ENCODE results near the gene AAMDC.
A peak's percentile ranks its signal among the peaks of the same experiment; 100 is the strongest.
"Not testable (repeated sequence)": the region's sequence is repeated elsewhere in the genome, so short reads cannot be mapped to it uniquely, and the experiment has no call there.

The AAMDC gene

GRCh38 chr11:77822126-77822525 is 1.2 kb downstream of the AAMDC start:
- not testable (repeated sequence) for DNase-seq

- no peak for DNase-seq
Observed at GRCh38 chr11:77823775-77824174, 2.8 kb downstream of the AAMDC start.

- DNase-seq, result no peak
Observed at GRCh38 chr11:77828926-77829325, 8.0 kb downstream of the AAMDC start.

- no peak for DNase-seq
Observed at GRCh38 chr11:77833302-77833701, 12.4 kb downstream of the AAMDC start.

GRCh38 chr11:77842441-77843121 is 21.6 kb downstream of the AAMDC start:
- DNase-seq, result peak; percentile 67

GRCh38 chr11:77843700-77844099 is 22.8 kb downstream of the AAMDC start:
- DNase-seq, result not testable (repeated sequence)

- DNase-seq, result no peak
Observed at GRCh38 chr11:77851503-77851902, 30.6 kb downstream of the AAMDC start.

- no peak for DNase-seq
Observed at GRCh38 chr11:77854838-77855237, 33.9 kb downstream of the AAMDC start.

GRCh38 chr11:77857906-77858457 is 37.0 kb downstream of the AAMDC start:
- not testable (repeated sequence) for DNase-seq

GRCh38 chr11:77861444-77861843 is 40.5 kb downstream of the AAMDC start:
- DNase-seq, result not testable (repeated sequence)

GRCh38 chr11:77865805-77866204 is 44.9 kb downstream of the AAMDC start:
- DNase-seq, result no peak

GRCh38 chr11:77866336-77866735 is 45.4 kb downstream of the AAMDC start:
- DNase-seq, result no peak

GRCh38 chr11:77868744-77869143 is 47.8 kb downstream of the AAMDC start:
- DNase-seq, result no peak

- no peak for DNase-seq
Observed at GRCh38 chr11:77871855-77872254, 50.9 kb downstream of the AAMDC start.

GRCh38 chr11:77873345-77873744 is 52.4 kb downstream of the AAMDC start:
- no peak for DNase-seq

- no peak for DNase-seq
Observed at GRCh38 chr11:77874206-77874605, 53.3 kb downstream of the AAMDC start.

GRCh38 chr11:77876045-77876444 is 55.1 kb downstream of the AAMDC start:
- no peak for DNase-seq

- DNase-seq, result peak; percentile 65
Observed at GRCh38 chr11:77878247-77878646, 57.3 kb downstream of the AAMDC start.

GRCh38 chr11:77879218-77879617 is 58.3 kb downstream of the AAMDC start:
- peak; percentile 22 for DNase-seq

GRCh38 chr11:77882396-77882795 is 61.5 kb downstream of the AAMDC start:
- DNase-seq, result no peak

- DNase-seq, result no peak
Observed at GRCh38 chr11:77883775-77884174, 62.8 kb downstream of the AAMDC start.

GRCh38 chr11:77884186-77884828 is 63.4 kb downstream of the AAMDC start:
- peak; percentile 66 for DNase-seq

- no peak for DNase-seq
Observed at GRCh38 chr11:77884829-77885190, 63.9 kb downstream of the AAMDC start.

- no peak for DNase-seq
Observed at GRCh38 chr11:77886401-77886800, 65.5 kb downstream of the AAMDC start.

Measured in NCI-H226 (cell line).